Omental fat pad (tissue), 4 donors: ENCODE measurements around the gene COL8A1. TPM values are rescaled to one million over a fixed set of nuclear protein-coding genes. Genes with fewer than 3 reads are reported as not detected.
A peak's percentile ranks its signal among the peaks of the same experiment; 100 is the strongest.

Experiments
- ATAC-seq: fragments of 150-250 bp; one replicate; pipeline ENCODE4 v1.9.1; 2016; ENCODE audit warnings: mild to moderate bottlenecking, moderate library complexity; ENCODE audit not compliant: low FRiP score
- DNase-seq: peaks from one replicate; pipeline ENCODE4 v3.0.0-alpha.2; 2019; ENCODE audit warnings: low spot score
- CTCF ChIP-seq, 3 donors: fragments of 450-650 bp; IDR thresholded peaks; one replicate each; pipeline ENCODE4 v1.5.1; 2016 to 2017; ENCODE audit warnings: antibody characterized with exemption in 3 of 3, mild to moderate bottlenecking in 3 of 3, moderate library complexity in 2 of 3
- total RNA-seq, 4 donors: library from RNA; depleted of rRNA; stranded (reverse); fragments of >200 nt; gene quantifications; one replicate each; pipeline ENCODE4 v1.1.0, GENCODE V29; 2016

The COL8A1 gene
- total RNA-seq, 4 donors from 2014 or later, result 16.7 to 303 (median 151) TPM

- TF ChIP-seq CTCF (IDR thresholded peaks at IDR 0.05), result no peak
- DNase-seq (no peak), ATAC-seq (no peak)
These were observed 206.9 kb downstream of the COL8A1 start for GRCh38 chr3:99845331-99845730.

DNA sequence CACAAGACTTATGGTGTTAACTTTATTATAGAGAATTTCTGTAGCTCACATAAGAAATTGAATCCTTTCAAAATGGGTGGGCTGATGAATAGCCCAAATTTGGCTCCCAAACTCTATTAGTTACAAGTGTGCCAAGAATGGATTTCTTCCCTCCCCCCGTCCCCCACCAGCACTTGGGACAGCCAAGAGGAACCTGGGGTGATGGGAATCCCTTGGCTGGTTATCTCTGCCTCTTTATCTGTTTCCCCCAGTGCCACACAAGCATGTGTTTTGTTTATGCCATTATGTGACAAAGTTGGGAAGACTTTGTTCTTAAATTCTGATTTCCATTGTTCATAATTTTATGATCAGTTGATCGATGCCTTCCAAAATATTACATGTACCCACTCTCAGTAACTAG, 207.6 kb downstream of the COL8A1 start:
- DNase-seq (no peak), ATAC-seq (no peak)
- TF ChIP-seq CTCF (IDR thresholded peaks at IDR 0.05), result no peak

DNA sequence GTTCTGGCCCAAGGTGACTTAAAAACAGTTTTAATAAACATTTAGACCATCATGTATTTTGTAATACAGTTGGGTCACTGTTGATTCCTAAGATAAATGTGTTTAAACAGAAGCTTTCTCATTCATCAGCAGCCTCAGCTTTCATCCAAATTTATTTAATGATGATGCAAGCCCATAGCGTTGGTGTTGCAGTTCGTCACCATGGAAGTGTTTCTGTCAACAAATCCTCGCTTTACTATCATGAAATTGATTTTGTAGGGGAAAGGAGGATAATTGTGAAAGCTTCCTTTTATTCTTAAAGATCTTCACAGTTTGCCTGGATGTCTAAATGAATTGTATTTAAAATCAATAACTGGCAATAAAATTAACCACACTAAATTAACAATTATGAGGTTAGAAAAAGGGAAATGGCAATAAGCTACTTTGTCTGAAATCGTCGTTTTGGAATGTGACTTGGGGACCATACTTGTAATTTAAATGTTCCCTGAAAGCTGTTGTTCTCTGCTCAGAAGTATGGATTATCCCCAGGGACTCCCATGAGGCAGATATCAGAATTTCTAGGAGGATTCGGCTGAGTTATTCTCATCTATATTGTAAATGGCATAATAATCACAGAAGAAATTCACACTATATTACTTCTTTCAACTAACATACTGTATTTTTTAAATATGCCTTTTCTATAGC, 208.2 kb downstream of the COL8A1 start:
- no peak for DNase-seq
- peak; percentile 70 for ATAC-seq
- TF ChIP-seq CTCF (IDR thresholded peaks at IDR 0.05), result no peak

- no peak for DNase-seq
- TF ChIP-seq CTCF (IDR thresholded peaks at IDR 0.05), result no peak
- no peak for ATAC-seq
These were observed 210.0 kb downstream of the COL8A1 start for GRCh38 chr3:99848433-99848832.

Other genes starting within 250 kb of the COL8A1 start
- 10 to 100 TPM; 16.9 to 29.3 (median 21.1) TPM for gene CMSS1, start 179.3 kb downstream of the COL8A1 start, total RNA-seq